Skeletal muscle cell (primary cell): ENCODE data around the gene XPNPEP3.
A peak's percentile ranks its signal among the peaks of the same experiment; 100 is the strongest.

Source experiments
- DNase-seq: peaks from one replicate; pipeline ENCODE4 v3.0.0-alpha.2; 2010; ENCODE audit warnings: low read depth
- H3K4me3 ChIP-seq: 2 replicates; pipeline ENCODE4 v1.5.1; 2011; ENCODE audit warnings: low read depth, mild to moderate bottlenecking, control low read depth, low read length, moderate library complexity

XPNPEP3 gene

DNA sequence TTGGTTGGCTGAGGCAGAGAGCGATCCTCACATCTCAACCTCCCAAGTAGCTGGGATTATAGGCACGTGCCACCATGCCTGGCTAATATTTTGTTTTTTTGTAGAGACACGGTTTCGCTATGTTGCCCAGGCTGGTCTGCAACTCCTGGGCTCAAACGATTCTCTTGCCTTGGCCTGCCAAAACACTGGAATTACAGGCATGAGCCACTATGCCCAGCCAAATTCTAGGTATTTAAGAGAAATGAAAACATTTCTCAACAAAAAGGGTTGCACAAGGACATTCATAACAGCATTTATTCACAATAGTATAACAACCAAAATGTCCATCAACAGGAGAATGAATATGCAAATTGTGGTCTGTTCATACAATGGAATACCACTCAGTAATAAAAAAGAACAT is 62.5 kb downstream of the XPNPEP3 start:
- no peak overlapping the region for H3K4me3 ChIP-seq
- DNase-seq, result no peak

DNA sequence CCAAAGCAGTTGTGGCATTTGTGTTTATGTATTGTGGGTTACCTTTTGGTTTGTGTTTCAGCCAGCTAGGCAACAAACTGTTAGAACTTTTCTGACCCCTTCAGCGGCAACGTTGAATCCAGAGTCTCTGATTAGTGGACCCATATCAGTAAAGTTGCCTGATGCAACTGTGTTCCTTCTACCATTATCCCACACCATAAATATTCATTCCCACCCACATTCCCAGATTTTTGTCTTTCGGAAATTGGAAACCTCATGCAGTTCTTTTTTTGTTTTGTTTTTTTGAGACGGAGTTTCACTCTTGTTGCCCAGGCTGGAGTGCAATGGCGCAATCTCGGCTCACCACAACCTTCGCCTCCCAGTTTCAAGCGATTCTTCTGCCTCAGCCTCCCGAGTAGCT is 63.6 kb downstream of the XPNPEP3 start:
- DNase-seq, result no peak
- H3K4me3 ChIP-seq, result no peak overlapping the region

DNA sequence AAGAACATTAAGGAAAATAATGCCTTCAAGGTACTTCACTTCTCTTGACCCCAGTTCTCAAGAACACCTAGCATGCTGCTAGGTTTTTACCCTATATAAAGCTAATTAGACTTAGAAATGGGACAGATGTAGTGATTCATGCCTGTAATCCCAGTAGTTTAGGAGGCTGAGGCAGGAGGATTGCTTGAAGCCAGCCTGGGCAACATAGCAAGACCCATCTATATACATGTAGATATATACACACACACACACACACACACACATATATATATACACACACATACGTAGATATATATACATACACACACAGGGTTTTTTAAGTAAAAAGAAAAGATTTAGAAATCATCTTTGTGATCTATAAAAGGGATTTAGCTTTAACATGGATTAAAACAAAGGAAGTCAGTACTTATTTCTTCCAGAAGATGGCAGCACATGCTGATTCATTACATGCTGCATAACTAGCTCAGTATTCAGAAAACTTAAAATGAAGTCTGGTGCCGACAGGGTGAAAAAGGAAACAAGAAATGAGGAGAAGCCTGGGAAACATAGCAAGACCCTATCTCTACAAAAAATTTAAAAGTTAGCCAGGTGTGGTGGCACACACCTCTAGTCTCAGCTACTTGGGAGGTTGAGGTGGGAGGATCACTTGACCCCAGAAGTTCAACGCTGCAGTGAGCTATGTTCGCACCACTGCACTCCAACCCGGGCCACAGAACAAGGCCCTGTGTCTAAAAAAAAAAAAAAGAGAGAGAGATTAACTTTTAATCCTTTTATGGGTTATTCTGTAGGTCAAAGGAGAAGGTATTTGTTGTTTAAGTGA is 65.7 kb downstream of the XPNPEP3 start:
- DNase-seq, result peak; percentile 18
- H3K4me3 ChIP-seq, result no peak overlapping the region

DNA sequence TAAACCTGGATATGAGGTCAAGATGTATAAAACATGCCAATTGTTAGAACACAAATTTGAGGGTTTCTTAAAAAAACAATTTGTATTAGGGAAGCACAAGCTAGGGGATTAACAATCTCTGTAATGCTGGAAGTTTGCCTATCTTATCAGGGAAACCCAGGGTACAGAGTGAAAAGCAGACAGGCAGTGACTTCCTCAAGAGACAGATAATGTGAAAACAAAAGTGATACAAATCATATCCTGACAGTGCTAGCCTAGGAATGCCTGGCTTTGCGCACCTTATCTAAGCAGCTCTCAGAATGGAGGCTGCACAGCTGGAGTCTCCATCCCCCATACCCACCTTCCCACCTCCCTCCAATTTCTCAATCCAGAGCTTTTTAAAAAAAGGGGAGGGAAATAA is 71.7 kb downstream of the XPNPEP3 start:
- H3K4me3 ChIP-seq, result no peak overlapping the region

DNA sequence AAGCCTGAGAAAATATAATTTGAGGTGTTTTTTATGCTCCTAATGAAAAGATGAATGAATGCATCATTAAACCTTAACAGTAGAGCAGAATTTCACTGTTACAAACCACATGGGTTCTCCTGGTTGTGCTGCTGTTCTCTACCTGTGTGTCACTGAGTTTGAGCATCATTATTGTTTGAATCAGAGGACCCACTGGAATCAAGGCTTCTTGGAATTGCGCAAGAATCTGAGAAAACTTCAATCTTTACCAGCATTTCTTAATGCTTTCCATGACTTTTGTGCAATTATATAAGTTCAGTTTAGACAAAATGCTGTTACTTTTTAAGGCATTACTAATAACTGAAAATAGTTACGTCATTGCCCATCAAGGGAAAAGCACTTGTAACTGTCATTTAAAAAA is 75.4 kb downstream of the XPNPEP3 start:
- no peak for DNase-seq
- H3K4me3 ChIP-seq, result no peak overlapping the region

More for the DNA sequence above, 71.7 kb downstream of the XPNPEP3 start:
- no peak for DNase-seq

DNA sequence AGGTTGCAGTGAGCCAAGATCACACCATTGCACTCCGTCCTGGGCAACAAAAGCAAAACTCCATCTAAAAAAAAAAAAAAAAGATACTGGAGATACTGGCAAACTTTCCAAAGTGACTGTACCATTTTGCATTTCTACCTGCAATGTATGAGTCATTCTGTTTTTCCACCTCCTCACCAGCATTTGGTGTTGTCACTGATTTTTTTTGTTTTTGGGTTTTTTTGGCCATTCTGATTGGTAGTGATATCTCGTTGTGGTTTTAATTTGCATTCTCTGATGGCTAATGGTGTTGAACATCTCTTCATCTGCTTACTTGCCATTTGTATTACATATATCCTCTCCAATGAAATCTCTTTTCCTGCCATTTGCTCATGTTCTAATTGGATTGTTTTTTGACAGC is 82.3 kb downstream of the XPNPEP3 start:
- no peak for DNase-seq
- no peak overlapping the region for H3K4me3 ChIP-seq

DNA sequence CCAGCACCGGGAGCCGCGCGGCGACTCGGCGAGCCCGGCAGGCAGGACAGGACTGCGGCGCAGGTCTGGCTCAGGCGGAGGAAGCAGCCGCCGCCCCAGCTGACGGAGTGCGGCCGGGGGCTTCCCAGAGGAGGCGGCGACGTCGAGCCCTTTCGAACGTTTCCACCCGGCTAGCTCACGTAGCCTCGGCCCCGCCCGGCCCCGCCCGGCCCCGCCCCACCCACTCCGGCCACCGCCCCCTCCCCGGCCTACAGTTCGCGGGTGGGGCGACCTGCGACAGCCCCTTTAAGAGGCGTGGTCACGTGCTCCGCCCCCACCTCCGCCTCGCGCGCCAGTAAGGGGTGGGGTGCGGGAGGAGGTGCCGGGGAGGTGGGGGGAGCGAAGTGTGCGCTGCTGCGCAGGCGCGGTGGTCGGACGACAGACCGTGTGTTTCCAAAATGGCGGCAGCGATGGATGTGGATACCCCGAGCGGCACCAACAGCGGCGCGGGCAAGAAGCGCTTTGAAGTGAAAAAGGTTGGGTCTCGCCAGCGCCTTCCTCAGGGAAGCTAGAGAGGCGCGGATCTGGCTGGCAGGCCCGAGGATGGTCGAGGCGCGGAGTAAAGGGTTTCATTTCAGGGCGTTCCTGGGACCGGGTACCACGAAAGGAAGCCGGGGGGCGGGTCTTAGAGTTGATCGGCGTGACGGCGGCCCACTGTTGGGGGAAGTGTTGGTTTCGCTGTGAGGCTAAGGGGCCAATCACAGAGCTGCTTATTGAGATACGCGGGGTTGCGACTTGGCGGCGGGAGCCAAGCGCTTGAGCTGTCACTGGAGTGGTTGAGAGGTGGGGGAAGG is 94.2 kb downstream of the XPNPEP3 start, which contains the start of gene RBX1:
RBX1 (plus strand) TSS at position 417 of the 833 bp plus-strand sequence; CDS start at position 438, 21 bp downstream.
- peak; percentile 95 for DNase-seq
- H3K4me3 ChIP-seq, result peak within 1 kb of the TSS; percentile 87

DNA sequence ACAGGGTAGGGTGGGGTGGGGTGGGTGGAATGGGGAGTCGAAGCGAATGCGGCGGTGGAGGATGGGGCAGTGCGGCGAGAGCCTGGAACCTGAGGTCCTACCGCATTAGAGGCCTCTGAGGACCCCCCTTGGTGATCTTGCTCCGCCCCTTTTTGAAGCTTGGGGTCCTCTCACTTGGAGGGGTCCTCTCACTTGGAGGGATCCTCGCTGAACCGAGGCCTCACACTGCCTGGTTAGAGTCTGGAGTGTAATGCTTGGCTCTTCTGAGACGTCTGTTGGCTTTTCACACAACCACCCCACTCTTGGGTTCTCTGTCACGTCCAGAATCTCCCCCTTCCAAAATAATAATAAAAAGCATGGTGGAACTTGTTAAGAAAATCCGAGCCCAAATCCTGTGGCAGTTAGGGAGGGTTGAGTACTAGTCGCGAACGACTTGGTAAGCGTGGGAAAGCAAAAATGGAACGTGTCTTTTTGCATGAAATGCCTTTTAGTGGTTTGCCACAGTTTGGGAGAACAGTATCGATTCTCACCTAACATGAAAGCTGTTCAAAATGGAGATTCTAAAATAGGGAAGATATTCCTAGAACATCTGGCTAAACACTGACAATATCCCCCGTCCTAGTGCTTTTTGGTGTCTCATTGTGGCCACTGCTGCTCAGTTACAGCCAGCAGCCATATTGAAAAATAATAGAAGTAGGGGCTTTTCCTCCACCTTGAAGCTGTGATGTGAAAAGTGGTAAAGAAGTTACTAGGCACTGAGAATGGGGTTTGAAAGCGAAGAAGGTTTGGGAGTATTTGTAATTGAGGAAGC is 95.1 kb downstream of the XPNPEP3 start:
- no peak for DNase-seq
- H3K4me3 ChIP-seq, result peak overlapping the region; percentile 87

DNA sequence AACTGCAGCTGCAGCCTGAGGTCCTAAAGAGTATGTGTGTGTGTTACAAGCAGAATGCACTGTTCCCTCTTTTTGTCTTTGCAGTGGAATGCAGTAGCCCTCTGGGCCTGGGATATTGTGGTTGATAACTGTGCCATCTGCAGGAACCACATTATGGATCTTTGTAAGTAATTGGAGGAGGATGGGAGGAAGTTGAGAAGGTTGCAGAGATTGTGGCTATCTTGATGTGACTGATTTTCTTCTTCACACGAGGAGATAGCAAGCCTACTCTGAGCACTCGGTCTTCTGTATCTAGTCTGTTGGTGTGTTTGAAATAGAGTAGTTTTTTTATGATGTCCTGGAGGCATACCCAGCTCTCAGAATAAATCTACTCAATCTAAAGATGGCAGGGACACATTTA is 96.5 kb downstream of the XPNPEP3 start:
- no peak for DNase-seq
- no peak overlapping the region for H3K4me3 ChIP-seq

DNA sequence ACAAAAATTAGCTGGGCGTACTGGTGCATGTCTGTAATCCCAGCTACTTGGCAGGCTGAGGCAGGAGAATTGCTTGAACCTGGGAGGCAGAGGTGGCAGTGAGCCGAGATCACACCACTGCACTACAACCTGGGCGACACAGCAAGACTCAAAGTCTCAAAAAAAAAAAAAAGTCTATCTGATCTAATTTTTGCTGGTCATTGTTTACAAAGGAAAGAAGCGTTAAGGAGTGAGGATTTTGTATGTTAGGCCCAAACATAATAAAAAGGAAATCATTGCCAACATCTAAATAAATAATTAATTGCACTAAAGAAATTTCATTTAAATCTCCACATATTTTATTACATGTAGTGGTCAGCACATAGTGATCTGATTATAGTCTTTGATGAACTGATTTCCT is 97.2 kb downstream of the XPNPEP3 start:
- no peak overlapping the region for H3K4me3 ChIP-seq
- DNase-seq, result no peak

DNA sequence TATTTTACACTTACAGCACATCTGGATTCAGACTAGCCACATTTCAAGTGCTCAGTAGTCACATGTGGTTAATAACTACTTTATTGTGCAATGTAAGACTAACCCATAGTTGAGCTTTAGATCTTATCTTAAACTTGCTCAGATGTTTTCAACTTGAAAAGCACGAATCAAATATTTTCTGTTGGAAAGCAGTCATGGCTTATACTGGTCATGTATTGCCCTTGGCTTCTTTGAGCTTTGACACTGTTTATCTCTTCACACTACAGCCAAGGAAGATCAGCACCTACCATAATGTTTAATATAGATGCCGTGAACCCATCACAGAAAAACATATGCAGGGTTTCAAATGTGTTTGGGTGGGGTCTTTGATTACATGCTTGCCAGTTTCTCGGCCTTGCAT is 98.6 kb downstream of the XPNPEP3 start:
- no peak overlapping the region for H3K4me3 ChIP-seq
- no peak for DNase-seq

DNA sequence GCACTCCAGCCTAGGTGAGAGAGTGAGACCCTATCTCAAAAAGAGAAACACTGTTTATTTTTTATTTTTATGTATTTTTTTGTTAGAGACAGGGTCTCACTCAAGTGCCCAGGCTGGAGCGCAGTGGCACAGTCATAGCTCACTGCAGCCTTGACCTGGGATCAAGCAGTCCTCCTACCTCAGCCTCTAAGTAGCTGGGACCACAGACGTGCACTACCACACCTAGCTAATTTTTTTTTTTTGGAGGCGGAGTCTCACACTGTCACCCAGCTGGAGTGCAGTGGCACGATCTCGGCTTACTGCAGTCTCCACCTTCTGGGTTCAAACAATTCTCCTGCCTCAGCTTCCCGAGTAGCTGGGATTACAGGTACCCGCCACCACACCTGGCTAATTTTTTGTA is 100.7 kb downstream of the XPNPEP3 start:
- H3K4me3 ChIP-seq, result no peak overlapping the region
- DNase-seq, result no peak

DNA sequence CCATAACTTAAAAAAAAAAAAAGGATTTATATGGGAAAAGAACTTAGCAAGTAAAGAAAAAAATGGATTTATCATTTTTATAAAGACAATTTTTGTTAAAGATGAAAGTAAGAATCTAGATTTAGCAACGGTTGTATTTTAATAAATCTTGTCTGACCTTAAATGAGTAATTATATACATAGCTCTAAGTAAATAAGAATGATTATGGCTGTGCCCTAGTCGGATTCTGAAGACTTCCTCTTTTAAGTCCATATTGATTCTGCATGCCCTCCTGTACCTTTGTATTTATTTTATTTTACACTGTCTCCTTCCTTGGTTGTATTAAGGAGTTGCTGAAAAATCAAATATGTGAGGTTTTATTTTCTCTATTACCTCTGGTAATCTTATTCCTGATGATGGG is 101.4 kb downstream of the XPNPEP3 start:
- DNase-seq, result no peak
- no peak overlapping the region for H3K4me3 ChIP-seq

DNA sequence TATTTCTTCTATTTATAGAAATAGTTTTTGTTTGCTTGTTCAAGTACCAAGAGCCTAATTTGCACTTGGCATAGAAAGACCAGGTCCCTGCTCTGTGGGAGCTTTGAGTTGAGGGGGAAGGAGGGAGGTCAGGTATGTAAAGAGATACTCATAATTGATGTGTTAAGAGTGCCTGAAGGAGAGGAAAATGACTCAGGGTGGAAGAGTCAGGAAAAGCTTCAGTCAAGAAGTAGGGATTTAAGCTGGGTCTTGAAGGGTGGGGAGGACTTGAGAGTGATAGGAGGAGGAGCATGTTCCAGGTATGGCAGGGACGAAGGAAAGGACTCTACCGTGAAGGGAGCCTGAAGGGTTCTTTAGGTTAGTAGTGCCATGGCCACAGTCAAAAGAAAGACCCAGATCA is 103.2 kb downstream of the XPNPEP3 start:
- DNase-seq, result no peak
- H3K4me3 ChIP-seq, result no peak overlapping the region

DNA sequence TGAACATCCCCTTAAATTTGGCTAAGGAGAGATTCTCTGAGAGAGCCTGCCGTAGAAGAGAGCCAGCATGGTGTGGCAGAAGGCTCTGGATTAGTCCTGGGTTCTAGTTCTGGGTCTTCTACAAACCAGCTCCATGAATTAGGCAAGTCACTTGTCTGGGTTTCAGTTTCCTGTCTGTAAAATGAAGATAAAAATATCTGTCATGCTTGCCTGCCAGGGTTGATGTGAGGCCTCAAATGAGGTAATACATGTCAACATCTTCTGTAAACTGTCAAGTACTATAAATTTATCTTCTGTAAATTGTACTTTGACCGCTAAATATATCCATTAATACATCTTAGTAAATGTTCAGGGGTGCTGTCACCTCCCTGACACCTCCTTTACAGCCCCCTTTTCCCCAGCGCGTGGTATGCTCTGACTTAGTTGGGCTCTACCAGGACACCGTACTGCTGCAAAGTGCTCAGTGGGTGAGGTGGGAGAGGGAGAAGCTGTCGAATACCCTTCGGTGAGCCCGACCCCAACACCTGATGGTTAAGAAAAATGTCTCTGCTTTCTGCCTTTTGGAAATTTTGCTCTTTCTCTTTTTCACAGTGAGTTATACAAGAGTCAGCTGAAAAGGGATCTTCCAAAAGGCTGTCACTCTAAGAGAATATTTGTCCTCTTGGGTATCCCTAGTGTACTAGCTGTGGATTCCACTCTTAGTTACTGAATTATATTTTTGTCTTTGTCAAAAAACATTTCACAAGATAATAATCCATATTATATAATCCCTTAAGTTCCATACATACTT is 109.2 kb downstream of the XPNPEP3 start:
- DNase-seq, result no peak
- no peak overlapping the region for H3K4me3 ChIP-seq

DNA sequence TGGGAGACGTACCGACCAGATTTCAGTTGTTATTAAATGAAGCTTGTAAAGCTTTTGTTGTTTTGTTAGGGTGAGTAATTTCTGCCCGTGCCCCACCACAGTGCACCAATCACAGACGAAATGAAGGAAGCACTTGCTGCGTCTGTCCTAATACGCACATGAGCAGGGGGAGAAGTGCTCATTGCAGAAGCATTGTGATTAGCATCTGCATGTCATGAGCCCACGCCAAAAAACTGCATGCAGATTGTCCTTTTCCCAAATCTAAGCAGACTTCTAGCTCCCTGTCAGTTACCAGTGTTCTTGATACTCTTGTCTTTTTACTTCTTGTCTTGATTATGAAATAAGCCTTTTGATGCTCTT is 109.8 kb downstream of the XPNPEP3 start:
- no peak for DNase-seq
- no peak overlapping the region for H3K4me3 ChIP-seq

DNA sequence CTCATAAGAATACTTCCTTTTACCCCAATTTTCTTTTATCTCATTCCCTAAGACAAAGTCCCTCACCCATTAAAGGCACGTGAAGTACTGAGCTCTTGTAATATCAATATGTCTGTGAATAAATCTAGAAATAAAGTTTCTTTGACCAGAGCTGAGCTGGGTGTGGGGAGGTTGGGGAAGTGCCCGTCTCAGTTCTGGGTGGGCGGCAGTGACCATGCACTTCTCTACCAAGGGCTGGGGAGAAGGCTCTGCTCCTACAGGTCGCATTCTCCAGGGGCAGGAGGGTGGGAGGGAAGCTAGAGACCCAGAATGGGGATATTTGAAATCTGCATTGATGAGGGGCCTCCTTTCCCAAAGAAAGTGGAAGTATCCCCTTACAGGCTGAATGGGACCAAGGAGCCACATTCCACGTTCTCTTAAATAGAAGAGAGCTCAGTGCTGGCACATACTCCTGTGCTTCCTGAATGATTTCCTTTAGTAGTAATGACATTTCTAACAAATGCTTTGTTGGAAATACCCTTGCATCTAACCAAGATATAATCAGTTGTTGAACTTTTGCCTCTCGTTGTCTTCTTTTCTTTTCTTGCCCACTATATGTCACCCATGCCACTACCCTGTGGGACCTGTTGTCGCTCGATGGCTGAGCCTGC is 110.3 kb downstream of the XPNPEP3 start:
- DNase-seq, result no peak
- no peak overlapping the region for H3K4me3 ChIP-seq

DNA sequence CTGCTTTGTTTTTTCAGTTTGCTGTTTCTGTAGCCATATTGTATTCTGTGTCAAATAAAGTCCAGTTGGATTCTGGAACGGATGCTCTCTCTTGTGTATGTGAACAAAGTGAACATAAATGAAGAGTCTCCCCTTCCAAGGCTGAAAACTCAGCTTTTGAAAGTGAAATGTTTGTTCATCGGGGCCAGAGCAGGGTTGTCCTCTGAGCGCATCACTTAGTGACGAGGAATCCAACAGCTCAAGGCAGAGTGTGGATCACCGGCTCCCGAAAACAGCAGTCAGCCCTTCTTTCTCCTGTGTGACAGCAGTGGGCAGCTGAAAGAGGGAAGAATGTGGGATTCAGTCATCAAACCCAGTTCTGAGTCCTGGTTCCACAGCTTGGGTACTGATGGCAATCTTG is 115.6 kb downstream of the XPNPEP3 start:
- DNase-seq, result no peak
- no peak overlapping the region for H3K4me3 ChIP-seq

DNA sequence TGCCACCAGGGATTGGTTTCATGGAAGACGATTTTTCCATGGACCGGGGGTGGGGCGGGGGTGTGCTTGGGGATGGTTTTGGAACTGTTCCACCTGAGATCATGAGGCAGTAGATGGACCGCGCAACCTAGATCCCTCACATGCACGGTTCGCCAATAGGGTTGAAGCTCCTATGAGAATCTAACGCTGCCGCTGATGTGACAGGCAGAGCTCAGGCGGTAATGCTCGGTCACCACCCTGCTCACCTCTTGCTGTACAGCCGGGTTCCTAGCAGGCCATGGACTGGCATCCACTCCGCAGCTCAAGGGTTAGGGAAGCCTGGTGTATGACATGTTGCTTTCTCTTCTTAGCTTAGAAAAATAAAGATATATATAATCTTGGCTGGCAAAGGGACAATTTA is 116.2 kb downstream of the XPNPEP3 start:
- no peak overlapping the region for H3K4me3 ChIP-seq
- DNase-seq, result no peak
